ELR (cell line): ENCODE data around the gene TTI1.

ENCODE experiments used
- DNase-seq: peaks from one replicate; pipeline ENCODE4 v3.0.0-alpha.2; 2015; ENCODE audit warnings: low read depth

TTI1 gene

DNA sequence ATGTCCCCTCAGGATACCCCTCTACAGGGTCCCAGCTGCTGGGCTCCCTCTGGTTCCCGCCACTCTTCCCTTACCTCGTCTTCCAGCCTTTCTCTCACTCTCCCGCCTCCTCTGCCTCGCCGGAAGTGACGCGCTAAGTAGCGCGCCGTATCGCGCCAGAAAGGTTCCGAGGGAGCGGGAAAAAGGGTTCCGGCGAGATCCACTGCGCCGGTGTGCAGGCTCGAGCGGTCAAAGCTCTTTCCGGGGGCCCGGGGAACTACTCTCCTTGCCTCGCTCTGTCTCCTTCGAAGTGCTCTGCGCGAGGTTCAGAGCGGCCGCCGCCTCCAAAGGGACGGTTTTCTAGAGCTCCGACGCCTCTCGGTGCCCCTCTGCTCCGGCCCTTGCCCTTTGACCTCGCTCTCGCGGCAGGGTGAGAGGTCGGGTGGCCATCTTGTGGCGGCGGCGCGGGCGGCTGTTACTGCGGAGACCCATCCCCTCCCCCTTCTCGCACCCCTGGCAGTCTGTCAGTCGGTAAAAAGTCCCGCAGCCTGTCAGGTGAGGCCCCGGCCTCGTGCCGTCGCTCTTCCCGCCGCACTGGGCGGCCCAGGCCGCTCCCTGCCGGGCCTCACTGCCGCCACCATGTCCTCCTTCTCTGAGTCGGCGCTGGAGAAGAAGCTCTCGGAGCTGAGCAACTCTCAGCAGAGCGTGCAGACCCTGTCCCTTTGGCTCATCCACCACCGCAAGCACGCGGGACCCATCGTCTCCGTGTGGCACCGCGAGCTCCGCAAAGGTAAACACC lies at the start of gene TTI1, which contains the start of gene RPRD1B:
TTI1 (minus strand) TSS at position 127 of the 778 bp plus-strand sequence. CDS start 19,640 bp downstream, outside the sequence.
RPRD1B (plus strand) TSS at position 417 of the 778 bp plus-strand sequence; CDS start at position 619, 202 bp downstream.
- DNase-seq: peak; percentile 96

DNA sequence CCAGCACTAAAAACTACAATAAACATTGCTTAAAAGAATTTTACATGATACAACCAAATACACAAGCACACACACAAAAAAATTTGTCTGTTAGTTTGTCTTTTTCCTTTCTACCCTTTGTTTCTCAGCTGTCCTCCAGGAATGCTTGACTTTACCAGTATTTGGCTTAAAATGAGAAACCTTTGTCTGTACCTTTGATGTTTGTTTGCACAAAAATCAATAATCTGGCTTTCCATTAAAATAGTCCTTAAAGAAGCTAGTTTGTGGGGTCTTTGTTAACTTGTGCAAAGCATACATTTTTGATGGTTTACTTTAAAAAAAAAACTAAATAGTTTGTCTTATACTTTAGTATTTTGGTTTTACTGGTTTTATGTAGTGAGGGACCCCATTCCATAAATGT lies 49.6 kb upstream of the TTI1 start:
- DNase-seq: no peak

DNA sequence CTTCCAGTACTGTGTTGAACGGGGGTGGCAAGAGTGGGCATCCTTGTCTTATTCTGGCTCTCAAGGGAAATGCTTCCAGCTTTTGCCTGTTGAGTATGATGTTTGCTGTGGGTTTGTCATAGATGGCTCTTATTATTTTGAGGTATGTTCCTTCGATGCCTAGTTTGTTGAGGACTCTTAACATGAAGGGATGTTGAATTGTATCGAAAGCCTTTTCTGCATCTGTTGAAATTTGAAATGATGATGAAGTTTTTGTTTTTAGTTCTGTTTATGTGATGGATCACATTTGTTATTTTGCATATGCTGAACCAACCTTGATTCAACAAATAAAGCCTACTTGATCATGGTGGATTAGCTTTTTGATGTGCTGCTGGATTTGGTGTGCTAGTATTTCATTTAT lies 48.3 kb upstream of the TTI1 start:
- DNase-seq: no peak

DNA sequence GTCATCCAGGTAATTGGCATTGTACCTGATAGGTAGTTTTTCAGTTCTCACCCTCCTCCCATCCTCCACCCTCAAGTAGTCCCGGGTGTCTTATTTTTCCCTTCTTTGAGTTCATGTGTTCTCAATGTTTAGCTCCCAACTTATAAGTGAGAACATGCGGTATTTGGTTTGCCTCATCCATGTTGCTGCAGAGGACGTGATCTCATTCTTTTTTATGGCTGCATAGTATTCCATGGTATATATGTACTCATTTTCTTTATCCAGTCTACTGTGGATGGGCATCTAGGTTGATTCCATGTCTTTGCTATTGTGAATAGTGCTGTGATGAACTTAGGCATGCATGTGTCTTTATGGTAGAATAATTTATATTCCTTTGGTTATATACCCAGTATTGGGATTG lies 46.1 kb upstream of the TTI1 start:
- DNase-seq: no peak

DNA sequence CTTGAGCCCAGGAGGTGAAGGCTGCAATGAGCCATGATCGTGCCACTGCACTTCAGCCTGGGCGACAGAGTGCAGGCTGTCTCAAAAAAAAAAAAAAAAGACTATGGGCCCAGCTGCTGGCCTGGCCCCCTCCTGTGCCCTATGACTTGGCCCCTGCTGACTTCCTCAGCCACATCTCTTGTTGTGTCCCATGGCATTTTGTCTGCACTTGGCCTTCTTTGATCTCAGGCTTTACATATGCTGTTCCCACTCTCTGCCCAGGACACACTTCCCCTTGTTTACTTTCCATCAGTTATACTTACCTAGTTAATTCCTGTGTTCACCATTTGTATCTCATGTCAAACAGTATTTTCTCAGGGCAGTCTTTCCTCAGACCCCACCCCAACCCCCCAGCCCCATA lies 44.8 kb upstream of the TTI1 start:
- DNase-seq: no peak

DNA sequence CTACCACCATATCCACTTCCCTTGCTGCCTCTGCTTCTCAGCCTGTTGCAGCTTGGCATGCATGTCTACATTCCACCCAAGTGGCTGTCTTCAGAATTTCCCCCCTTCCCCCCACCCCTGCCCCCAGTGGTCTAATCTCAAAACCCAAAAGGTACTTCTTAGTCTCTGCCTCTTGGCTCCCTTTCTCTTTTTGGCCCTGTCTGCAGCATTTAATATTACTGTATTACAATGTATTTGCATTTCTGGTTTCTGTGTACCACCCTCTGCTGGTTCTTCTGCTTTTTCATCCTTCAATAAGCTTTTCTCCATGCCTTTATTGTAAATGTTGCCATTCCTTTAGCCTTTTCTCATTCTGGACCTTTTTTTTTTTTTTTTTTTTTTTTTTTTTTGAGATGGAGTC lies 43.3 kb upstream of the TTI1 start:
- no peak for DNase-seq

DNA sequence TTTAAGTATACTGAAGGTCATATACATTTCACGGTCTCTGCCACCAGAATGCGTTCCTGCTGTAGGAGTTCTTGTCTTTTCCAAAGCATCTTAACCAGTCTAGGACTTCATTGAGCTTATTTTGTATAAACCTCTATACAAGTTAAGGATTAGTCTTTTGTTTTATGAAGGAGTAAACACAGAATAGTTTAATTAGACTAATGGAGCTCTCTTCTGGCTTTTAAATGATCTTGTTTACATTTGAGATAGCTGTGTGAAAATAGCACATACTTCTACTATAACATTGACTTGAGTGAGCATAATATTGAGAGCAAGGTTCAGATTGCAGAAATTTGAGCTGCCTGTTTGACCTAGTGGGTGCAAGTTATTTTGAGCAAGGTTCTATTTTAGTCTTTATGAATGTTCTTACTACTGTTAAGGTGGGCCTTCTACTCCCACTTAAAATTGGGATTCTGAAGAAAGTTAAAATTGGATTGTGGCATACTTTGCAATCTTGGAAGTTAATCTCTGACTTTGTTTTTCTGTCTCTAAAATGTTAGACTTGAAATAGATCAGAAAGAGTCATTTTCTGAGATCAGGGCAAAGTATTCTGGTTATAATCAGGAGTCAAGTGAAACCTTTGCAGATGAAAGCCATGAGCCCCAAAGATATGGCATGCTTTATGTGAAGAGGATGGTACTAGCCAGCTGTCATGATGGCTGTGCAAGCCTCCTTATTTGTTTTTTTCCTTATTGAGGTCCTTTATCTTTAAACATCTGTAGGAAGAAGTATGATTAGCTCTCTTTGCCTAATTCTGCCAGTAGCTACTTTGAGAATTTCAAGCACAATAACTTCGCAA lies 42.1 kb upstream of the TTI1 start:
- no peak for DNase-seq

DNA sequence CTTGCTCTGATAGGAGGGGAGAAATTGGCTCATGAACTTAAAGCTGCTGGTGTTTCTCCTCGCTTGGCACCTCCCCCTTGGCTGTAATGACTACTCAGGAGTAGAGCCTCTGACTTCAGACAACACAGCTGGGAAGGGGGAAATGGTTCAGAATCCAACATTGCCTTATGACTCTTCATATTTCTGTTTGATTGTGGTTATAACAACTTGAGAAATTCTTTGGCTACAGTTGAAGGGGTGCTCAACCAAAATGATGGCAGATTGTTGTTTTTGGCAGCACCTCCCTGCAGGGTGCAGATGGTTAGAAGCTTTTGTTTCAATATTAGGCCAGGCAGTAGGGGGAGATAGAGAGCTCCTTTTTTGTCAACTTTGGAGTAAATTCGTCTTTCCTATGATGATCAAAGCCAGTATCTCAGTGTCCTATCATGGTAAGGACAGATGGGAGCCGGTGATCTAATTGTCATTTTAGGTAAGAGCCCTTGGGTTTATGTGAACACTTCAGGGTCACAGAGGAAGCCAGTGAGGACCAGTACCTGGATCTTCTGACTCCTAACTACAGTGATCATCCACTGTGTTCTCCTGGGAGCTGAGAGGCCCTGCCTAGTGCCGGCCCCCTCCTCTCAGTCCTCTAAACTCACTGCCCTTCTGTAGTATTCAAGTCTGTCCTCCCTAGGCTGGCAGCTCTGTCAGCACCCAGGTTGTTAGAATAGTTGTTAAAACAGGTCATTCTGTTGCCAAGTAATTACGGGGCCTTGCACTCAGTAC lies 40.2 kb upstream of the TTI1 start:
- DNase-seq: peak; percentile 84

DNA sequence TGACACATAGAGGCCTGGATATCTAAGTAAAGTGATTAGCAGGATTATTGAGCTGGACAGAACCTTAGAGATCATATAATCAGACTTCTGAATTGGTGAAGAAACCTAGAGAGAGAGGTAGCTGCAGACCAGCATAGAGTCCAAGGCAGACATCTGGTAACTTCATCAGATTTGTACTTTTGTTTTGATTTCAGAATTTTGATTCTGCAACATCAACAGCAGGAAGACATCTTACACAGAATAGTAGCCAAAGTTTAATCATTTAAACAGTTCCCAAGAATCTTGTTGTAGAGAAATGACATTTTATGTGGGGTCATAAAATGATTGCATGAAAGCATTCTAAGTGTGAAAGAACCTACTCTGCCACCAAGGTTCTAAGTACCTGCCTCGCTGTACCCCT lies 39.6 kb upstream of the TTI1 start:
- no peak for DNase-seq

DNA sequence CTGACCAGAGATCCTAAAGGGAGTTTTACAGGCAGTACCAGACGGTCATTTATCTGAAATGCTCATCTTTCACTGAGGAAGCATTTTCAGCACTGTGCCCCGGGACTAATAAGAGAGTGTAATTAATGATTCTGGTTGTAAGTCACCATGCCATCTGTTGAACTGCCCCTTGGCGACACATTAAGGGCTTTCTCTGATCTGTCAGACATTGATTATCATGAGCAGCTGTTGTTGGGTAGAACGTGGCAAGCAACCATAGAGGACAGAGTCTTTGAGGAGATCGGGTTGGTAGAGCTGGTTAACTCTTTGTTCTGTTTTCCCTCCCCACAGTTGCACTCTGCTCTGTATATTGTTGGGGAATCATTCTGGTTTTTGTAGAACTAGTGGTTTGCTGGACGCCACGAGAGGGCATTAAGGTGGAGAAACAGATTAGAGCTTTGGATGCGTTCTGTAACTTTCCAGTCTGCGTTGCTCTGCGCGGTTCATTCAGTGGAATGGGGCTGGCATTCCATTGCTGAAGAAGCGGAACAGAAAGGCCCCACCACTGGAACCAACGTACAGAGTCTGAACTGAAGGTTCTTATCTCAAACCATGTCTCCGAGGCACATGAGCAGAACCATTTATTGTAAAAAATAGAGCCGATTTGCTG lies 34.6 kb upstream of the TTI1 start:
- DNase-seq: no peak

DNA sequence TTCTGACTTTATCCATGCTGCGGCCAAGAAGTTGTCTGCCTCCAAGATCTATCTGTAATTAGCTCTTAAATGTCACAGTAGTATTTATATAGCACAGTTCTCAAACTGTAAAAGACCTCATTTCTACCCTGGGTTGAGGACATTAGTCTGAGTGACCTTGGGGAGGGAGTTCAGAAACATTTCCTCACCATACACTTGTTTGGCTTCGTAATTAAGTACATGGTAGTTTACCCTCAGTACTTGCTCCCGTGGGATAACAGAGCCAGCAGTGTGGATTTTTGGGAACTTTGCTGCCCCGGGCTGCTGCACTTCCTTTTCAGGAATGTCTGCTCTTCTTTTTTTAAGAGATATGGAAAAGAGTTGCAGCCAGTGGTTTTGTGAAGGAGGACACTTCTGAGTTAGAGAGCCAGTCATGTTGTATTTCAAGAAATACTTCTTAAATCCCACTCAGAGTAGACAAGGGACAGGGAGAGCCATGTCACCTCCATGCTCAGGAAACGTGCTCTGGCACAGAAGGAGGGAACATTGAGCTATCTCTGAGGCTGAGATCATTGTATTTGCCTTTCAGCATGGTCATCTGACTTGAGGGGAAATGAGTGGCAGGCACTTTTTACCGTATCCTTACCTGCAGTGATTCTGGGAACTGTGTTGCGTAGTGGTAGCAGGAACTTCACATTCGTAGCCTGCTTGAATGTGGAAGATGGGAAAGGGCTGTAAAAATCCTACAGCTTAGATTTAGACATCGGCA lies 33.9 kb upstream of the TTI1 start:
- DNase-seq: no peak

DNA sequence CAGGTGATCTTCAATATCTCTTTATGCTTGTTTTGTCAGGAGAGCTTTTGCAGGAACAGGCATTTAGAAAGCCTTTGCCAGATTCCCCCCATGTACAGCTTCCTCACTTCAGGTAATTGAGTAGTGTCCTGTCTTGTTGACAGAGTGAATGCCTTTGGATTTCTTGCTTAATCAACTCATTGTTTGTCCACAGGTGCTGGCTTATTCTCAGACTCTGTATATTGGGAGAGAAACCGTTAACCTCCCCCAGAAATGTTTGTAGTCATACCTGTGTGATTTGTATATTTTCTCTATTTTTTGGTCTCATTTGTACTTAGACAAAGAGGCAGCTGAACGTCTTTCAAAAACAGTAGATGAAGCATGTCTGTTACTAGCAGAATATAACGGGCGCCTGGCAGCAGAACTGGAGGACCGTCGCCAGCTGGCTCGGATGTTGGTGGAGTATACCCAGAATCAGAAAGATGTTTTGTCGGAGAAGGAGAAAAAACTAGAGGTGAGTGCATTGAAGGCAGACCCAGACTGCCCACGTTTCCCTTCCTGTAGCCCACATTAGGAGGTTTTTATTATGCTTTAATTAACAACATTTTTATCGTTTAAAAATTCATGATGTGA lies 32.6 kb upstream of the TTI1 start:
- no peak for DNase-seq

DNA sequence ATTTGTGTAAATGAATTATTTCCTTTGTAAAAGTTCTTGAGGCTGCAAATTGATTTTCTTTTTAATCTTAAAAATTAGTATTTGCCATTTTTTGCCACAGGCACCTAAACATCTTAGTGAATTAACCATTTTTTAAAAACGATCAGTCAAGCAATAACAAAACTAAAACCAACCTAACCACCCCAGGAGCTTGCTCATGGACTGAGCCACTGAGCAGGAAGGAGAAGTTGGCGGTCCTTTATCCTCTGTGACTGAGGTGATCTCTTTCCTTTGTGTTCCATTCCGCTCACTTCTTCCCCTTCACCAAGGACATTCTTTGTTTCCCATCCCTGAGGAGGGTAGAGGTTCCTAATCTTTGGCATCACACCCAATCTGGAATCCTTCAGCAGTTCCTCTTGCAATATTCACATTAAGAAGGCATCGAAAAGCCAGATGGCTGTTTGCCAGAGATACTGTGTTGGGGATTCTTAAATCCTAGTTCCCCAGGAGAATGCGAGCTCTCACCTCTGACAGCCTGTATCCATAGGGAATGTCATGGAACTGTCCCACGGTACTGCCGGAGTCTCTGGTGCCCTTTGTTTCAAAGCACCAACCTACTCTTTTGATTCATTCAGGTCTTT lies 30.8 kb upstream of the TTI1 start:
- no peak for DNase-seq

DNA sequence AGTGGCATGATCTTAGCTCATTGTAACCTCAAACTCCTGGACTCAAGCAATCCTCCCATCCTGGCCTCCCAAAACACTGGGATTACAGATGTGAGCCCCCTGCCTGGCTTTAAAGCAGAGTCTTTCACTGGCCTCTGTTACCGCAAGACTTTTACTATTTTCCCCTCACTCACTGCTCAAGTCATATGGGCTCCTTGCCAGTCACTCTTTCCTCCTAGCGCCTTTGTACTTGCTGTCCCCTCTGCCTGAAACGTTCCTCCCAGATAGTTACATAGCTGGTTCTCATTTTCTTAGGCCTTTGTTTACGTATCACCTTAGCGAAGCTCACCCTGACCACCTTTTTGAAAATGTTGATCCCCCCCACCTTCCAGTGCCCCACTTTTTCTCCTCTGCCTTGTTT lies 29.6 kb upstream of the TTI1 start:
- no peak for DNase-seq

DNA sequence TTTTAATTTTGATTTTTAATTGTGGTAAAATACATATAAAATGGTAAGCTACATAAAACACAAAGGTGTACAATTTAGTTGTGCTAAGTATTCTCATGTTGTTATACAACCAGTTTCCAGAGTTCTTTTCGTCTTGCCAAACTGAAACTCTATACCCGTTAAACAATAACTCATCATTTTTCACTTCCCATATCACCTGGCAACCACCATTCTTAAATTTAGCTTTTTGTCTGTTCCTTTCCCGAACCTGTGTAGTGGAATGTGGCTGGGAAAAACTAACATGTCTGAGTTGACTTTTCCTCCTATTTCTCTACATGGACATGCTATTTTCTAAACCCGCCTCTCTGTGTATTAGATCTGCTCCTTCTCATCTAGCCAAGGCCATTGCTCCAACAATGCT lies 27.9 kb upstream of the TTI1 start:
- DNase-seq: no peak

DNA sequence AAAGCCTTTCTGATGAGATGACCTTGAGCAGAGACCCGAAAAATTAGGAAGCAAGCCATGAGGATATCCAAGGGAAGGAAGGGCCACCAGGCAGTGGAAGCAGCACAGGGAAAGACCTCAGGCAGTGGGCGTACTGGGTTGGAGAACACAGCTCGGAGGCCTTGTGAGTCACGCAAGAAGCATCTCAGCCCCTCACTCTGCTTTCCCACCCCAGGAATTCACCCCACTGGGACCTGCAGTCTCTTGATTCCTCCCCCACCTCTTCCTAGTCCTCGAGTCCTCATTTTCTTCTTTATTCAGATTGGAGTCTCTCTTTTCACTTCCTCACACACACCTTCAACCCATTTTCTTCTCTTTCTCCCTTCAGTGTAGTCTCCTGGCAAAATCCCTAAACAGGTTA lies 27.3 kb upstream of the TTI1 start:
- peak; percentile 37 for DNase-seq

DNA sequence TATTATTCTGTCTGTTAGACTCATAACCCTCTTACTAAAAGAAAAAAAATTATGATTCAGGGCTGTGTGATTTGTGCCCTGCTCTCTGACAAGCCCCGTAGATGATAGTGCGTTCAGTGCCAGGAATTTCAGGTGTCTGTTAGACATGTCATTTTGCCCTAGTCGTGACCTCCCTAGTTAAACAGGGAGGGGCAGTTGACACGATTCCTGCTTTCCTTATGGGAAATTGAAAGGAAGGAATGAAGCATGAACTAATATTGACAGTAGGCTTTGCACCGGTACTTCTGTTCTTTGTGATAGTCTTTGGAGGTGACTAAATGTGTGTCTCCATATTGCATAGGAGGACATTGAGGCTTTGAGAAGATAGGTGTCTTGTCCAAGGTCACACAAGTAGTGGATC lies 26.6 kb upstream of the TTI1 start:
- DNase-seq: no peak

DNA sequence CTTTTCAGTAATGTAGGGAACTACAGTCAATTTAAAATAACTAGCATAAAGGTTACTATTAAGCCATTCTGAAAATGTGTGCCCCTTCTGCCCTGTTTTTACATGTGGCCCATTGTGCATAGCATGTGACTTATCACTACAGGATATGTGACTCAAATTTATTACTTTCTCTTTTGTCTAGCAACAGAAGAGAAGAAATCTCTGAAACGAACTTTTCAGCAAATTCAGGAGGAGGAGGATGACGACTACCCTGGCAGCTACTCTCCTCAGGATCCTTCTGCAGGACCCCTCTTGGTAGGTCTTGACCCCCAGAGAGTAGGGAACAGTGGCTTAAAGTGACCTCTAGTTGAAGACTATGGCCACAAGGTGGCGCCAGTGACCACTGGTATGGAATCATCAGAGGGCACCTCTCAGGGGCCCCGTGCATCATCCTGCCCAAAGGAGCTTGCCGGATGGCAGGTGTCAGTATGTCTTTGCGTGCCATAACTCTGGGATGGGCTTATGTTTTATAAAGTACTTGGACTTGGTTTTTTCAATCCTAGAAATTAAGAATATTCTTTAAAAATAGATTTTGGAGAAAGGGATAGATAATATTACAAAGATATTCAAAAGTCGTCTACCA lies 24.2 kb upstream of the TTI1 start:
- peak; percentile 88 for DNase-seq

DNA sequence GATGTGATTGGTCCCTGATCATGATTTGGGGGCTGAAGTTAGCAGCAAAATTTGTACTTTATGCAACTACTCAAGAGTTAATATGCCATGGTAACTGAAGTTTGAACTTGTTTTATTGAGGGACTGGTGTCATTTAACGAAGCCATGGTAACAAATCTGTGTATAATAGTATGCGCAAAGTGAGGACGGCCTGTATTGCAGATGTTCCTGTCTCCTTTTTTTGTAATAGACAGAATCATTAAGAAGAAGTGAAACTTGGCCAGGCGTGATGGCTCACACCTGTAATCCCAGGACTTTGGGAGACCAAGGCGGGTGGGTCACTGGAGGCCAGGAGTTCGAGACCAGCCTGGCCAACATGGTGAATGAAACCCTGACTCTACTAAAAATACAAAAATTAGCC lies 22.6 kb upstream of the TTI1 start:
- DNase-seq: no peak

DNA sequence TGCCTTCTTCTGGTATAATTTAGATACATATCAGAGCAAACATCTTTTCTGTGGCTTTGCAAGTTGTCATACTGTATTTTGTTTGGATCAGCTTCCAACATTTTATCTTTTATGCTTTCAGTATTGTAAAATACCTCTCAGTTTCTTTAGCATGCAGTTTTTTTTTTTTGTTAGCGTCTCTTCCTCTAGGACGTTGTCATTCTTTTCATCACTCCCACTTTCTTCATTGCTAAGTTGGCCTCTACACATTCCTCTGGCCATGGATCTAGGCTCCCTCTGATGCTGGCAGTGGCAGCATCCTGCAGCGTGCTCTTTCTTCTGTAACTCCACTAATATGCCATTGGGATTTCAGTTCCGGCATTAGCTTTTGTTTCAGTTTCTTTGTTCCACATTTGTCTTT lies 22.0 kb upstream of the TTI1 start:
- no peak for DNase-seq
